HCT116 (cell line): ENCODE measurements around the gene KRT85. TPM values are rescaled to one million over a fixed set of nuclear protein-coding genes. Genes with fewer than 3 reads are reported as not detected.

ENCODE experiments used
- ATAC-seq: fragments of 200-7000 bp; cut with Tn5 transposase; 2 replicates; pipeline ENCODE4 v1.9.1; 2020; ENCODE audit warnings: mild to moderate bottlenecking, moderate library complexity
- Bru-seq: library from RNA; stranded (reverse); fragments of 400-500 nt; gene quantifications from one replicate; lab custom pipeline; 2021; lab: Mats Ljungman, UMichigan
- BruChase-seq, 2 experiments: library from RNA; stranded (reverse); fragments of 400-500 nt; gene quantifications; one replicate each; lab custom pipeline; 2021; lab: Mats Ljungman, UMichigan
- BruUV-seq: library from RNA; stranded (reverse); fragments of 400-500 nt; replicated peaks from 2 replicates; lab custom pipeline; 2021; lab: Mats Ljungman, UMichigan
- CTCF ChIA-PET: fragments of 300-600 bp; sonication (Branson Sonifier 250); formaldehyde crosslinking; loops from one replicate; lab custom pipeline; 2021; ENCODE audit warnings: antibody characterized with exemption; lab: Charles Lee
- POLR2A ChIA-PET: fragments of 300-600, 350-600 bp; sonication (Branson Sonifier 250); formaldehyde crosslinking; loops from one replicate; lab custom pipeline; 2021; ENCODE audit warnings: antibody characterized with exemption; lab: Charles Lee
- RAD21 ChIA-PET, 2 experiments: fragments of 300-600 bp; sonication (Branson Sonifier 250); formaldehyde crosslinking; loops; one replicate each; lab custom pipeline; 2023; ENCODE audit warnings: low total read pairs in 2 of 2; ENCODE audit not compliant: uncharacterized antibody in 2 of 2, unreplicated experiment in 2 of 2, low non-redundant PET in 1 of 2; lab: Charles Lee
- DNase-seq: peaks from one replicate; pipeline ENCODE4 v3.0.0-alpha.2; 2010; ENCODE audit warnings: low read depth, low spot score
- H2AFZ ChIP-seq: fragments of 200-600 bp; shearing (Covaris generic), sonication (generic); 2 replicates; pipeline ENCODE4 v1.6.1; 2017; ENCODE audit warnings: low read depth, mixed run types, mixed read lengths, antibody characterized with exemption, low read length; ENCODE audit not compliant: poor library complexity, severe bottlenecking
- H3K27ac ChIP-seq: 2 replicates; pipeline ENCODE4 v1.5.1; 2012; ENCODE audit warnings: low read depth, low read length
- H3K27me3 ChIP-seq: fragments of 200-600 bp; sonication (generic); 2 replicates; pipeline ENCODE4 v1.6.1; 2016; ENCODE audit warnings: mixed run types, low read length, mixed read lengths; ENCODE audit not compliant: insufficient read depth
- H3K36me3 ChIP-seq, 2 experiments: fragments of 200-500 bp in 1 of 2; fragments of 200-600 bp in 1 of 2; sonication (Bioruptor generic) in 1 of 2; sonication (generic) in 1 of 2; 2 replicates each; pipeline versions ENCODE4 v1.5.1 to v1.6.1; 2014 to 2016; ENCODE audit warnings: low read length in 2 of 2, inconsistent platforms in 1 of 2, mixed read lengths in 1 of 2, mixed run types in 1 of 2; ENCODE audit not compliant: insufficient read depth in 2 of 2, control insufficient read depth in 1 of 2
- H3K4me1 ChIP-seq, 2 experiments: fragments of 200-600 bp in 1 of 2; sonication (generic) in 1 of 2; 2 replicates each; pipeline versions ENCODE4 v1.5.1 to v1.6.1; 2012 to 2017; ENCODE audit warnings: low read length in 2 of 2, inconsistent platforms in 1 of 2, mild to moderate bottlenecking in 1 of 2, mixed read lengths in 1 of 2, mixed run types in 1 of 2, moderate library complexity in 1 of 2; ENCODE audit not compliant: insufficient read depth in 2 of 2, control insufficient read depth in 1 of 2
- H3K4me2 ChIP-seq: fragments of 200-600 bp; sonication (generic); 2 replicates; pipeline ENCODE4 v1.6.1; 2017; ENCODE audit warnings: mixed run types, low read length, mixed read lengths
- H3K4me3 ChIP-seq, 2 experiments: fragments of 200-600 bp in 1 of 2; sonication (generic) in 1 of 2; replicated peaks in 1 of 2; 2 replicates each; pipeline ENCODE4 v1.5.1; 2011 to 2016; ENCODE audit warnings: low read length in 2 of 2, control low read depth in 1 of 2, low read depth in 1 of 2, mild to moderate bottlenecking in 1 of 2, mixed read lengths in 1 of 2, mixed run types in 1 of 2
- H3K79me2 ChIP-seq: fragments of 200-600 bp; sonication (generic); 2 replicates; pipeline ENCODE4 v1.6.1; 2017; ENCODE audit warnings: mild to moderate bottlenecking, mixed run types, low read length, moderate library complexity, mixed read lengths; ENCODE audit not compliant: insufficient read depth
- H3K9ac ChIP-seq: fragments of 200-600 bp; sonication (generic); 2 replicates; pipeline ENCODE4 v1.6.1; 2016; ENCODE audit warnings: low read length, mixed read lengths
- H3K9me2 ChIP-seq: fragments of 200-600 bp; sonication (generic), shearing (Covaris generic); 2 replicates; pipeline ENCODE4 v1.6.1; 2017; ENCODE audit warnings: mixed run types, mild to moderate bottlenecking, moderate library complexity; ENCODE audit not compliant: insufficient read depth
- H3K9me3 ChIP-seq, 2 experiments: fragments of 200-500 bp in 1 of 2; fragments of 200-600 bp in 1 of 2; sonication (Bioruptor generic) in 1 of 2; sonication (generic) in 1 of 2; 2 replicates each; pipeline ENCODE4 v1.6.1; 2014 to 2017; ENCODE audit warnings: low read length in 2 of 2, mixed read lengths in 2 of 2, inconsistent platforms in 1 of 2, low read depth in 1 of 2, mild to moderate bottlenecking in 1 of 2, mixed run types in 1 of 2, moderate library complexity in 1 of 2; ENCODE audit not compliant: control insufficient read depth in 1 of 2, insufficient read depth in 1 of 2
- H4K20me1 ChIP-seq: fragments of 200-600 bp; sonication (generic), shearing (Covaris generic); 2 replicates; pipeline ENCODE4 v1.6.1; 2017; ENCODE audit warnings: mixed run types, mild to moderate bottlenecking, moderate library complexity; ENCODE audit not compliant: insufficient read depth
- CBX3 ChIP-seq: IDR thresholded peaks from 2 replicates; pipeline ENCODE4 v1.6.1; 2012; ENCODE audit warnings: low read depth
- EGR1 ChIP-seq: IDR thresholded peaks from 2 replicates; pipeline ENCODE4 v1.6.1; 2012; ENCODE audit warnings: low read depth
- EZH2phosphoT487 ChIP-seq: fragments of 200-600 bp; IDR thresholded peaks from 2 replicates; pipeline ENCODE4 v1.6.1; 2018; ENCODE audit warnings: antibody characterized with exemption, borderline replicate concordance
- MAX ChIP-seq: IDR thresholded peaks from 2 replicates; pipeline ENCODE4 v1.6.1; 2012
- SRF ChIP-seq: IDR thresholded peaks from 2 replicates; pipeline ENCODE4 v1.6.1; 2012; ENCODE audit warnings: low read depth
- TCF7L2 ChIP-seq: IDR thresholded peaks from 2 replicates; pipeline ENCODE4 v1.7.0; 2011; ENCODE audit warnings: borderline replicate concordance, inconsistent platforms; ENCODE audit not compliant: insufficient read depth, insufficient read length; ENCODE audit errors: extremely low read depth
- ZBTB33 ChIP-seq: IDR thresholded peaks from 2 replicates; pipeline ENCODE4 v1.6.1; 2011; ENCODE audit warnings: mild to moderate bottlenecking, low read length, moderate library complexity; ENCODE audit not compliant: insufficient replicate concordance; ENCODE audit errors: extremely low read depth
- ZFX ChIP-seq: fragments of 450-650 bp; IDR thresholded peaks from 2 replicates; pipeline ENCODE4 v1.6.1; 2017
- ZNF274 ChIP-seq: fragments of 200-500 bp; sonication (Bioruptor generic); IDR thresholded peaks from 2 replicates; pipeline ENCODE4 v1.6.1; 2014; ENCODE audit warnings: mild to moderate bottlenecking, low read depth, low read length, inconsistent platforms
- intact Hi-C: fragments of 100-400 bp; cut with micrococcal nuclease; formaldehyde crosslinking; loops from 2 replicates; pipeline ENCODE4 v1.10.0; 2022
- long read RNA-seq: library from polyadenylated mRNA; unstranded; transcript quantifications from one replicate; pipeline ENCODE4 v2.0.0, GENCODE V29; 2021; ENCODE audit not compliant: unreplicated experiment
- polyA plus RNA-seq: library from polyadenylated mRNA; unstranded; fragments of >200 nt; gene quantifications from 2 replicates; pipeline ENCODE4 v1.2.1, GENCODE V29; 2012; ENCODE audit warnings: missing spikeins
- total RNA-seq: library from RNA; stranded (reverse); gene quantifications from one replicate; pipeline ENCODE4 v1.2.1, GENCODE V29; 2021; ENCODE audit not compliant: unreplicated experiment
- TF ChIP-seq, protein P1 (sequence below): IDR thresholded peaks from 2 replicates; pipeline ENCODE4 v1.6.1; 2012

KRT85 gene
- total RNA-seq = not detected
- polyA plus RNA-seq = not detected in 2 replicates
- not detected for Bru-seq, nascent RNA
- BruChase-seq, experiment 1, labeled RNA remaining after a 6-hour chase = not detected
- not detected for BruChase-seq, experiment 2, labeled RNA remaining after a 2-hour chase
- long read RNA-seq = 0 reads

DNA sequence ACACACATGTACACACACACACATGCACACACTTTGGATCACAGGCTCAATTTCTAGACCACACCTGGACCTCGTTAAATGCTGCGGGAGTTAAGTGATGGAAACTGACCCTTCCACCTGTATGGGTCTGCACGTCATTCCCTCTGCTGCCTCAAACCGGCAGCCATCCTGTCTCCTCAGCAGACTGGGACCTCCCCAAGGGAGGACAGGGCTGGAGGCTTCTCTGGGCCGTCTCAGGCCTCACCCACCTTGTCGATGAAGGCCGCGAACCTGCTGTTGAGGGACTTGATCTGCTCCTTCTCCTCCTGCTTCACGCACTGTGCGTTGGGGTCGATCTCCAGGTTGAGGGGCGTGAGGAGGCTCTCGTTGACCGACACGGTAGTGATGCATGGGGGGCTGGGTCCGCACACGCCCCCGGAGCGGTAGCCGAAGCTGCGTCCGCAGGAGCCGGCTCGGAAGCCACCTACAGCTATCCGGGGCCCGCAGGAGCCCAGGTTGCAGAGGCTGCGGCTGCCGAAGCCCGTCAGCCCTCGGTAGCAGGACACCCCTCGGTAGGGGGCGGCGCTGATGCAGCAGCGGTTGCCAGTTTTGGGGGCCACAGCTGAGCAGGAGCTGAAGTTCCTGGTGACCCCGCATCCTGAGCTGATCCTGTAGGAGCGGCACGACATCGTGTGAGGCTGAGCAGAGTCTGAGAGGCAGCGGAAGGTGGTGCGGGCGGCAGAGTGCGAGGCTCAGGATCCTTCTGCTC, at the start of gene KRT85:
TSS of gene KRT85 (minus strand) at position 744 of the 748 bp plus-strand sequence. CDS start at position 668, 76 bp downstream.
- Histone ChIP-seq H3K4me2 (no peak within 1 kb of the TSS), H3K79me2 (no peaks in the 10 kb centered on the region), H3K9me3 (no peaks in the 10 kb centered on the region), H3K27me3 (no peaks in the 10 kb centered on the region), H3K27ac (no peak within 1 kb of the TSS), H4K20me1 (no peaks in the 10 kb centered on the region), H3K4me1 (no peaks in the 10 kb centered on the region; a peak in 1 of 4 replicates), H3K4me3 (no peak within 1 kb of the TSS), H3K9ac (no peak within 1 kb of the TSS), H3K9me2 (no peaks in the 10 kb centered on the region), H2AFZ (no peak within 1 kb of the TSS), H3K36me3 (no peaks in the 10 kb centered on the region)
- ChIA-PET RAD21 (no interaction called here), CTCF (interaction anchor here (1.4 kb wide), 1 partner anchor 504 kb away, joined by 6 read pairs; no protein-coding TSS in a partner anchor), POLR2A (no interaction called here)
- intact Hi-C loops = no loop called here
- DNase-seq (no peak), ATAC-seq (no peak)
- BruUV-seq = no TSS peak
- no peak for TF ChIP-seq TCF7L2
- TF ChIP-seq EZH2phosphoT487 = no peak
- no peak for TF ChIP-seq EGR1
- no peak for TF ChIP-seq CBX3
- no peak for TF ChIP-seq ZFX
- TF ChIP-seq, protein P1, sequence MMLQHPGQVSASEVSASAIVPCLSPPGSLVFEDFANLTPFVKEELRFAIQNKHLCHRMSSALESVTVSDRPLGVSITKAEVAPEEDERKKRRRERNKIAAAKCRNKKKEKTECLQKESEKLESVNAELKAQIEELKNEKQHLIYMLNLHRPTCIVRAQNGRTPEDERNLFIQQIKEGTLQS = no peak
- TF ChIP-seq ZNF274 = no peak
- no peak for TF ChIP-seq ZBTB33
- TF ChIP-seq SRF = no peak
- no peak for TF ChIP-seq MAX
